ENCODE measurements around the gene REPIN1.

The REPIN1 gene

DNA sequence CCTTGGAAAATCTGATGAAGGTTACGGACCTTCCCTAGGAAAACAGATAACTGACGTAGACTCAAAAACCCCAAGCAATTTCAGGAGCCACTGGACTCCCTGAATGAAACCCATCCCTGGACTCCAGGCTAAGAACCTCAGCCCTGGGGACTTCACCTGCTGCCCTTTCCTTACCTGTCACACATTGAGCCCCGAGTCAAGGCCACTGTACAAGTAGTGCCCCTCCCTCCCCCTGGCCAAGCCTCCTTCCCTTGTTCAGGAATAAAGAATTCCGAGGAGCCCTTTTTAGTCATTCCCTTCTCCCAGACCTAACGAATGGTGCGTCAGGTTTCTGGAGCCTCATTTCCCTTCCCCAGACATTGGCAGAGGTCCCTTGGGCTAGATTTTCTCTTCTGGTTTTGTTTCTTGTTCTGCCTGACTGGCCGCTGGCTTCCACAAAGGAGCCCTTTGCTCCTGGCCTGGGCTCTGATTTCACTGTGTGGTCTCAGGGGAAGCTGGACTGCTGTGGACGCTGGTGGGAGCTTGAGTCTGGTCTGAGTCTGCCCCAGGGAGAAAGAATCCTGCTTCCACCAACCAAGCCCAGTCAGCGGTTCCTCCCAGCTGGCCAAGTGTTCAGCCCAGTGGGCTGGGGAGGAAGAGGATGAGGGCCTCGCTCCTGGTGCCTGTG lies 42.2 kb downstream of the REPIN1 start:
- no peak for DNase-seq (ENCODE audit: extremely low read depth, insufficient read length)
- H3K4me3 ChIP-seq (replicated peaks; ENCODE audit: low read depth, low read length), result no peak overlapping the region
- no peaks in the 10 kb centered on the region for H3K27me3 ChIP-seq (replicated peaks; ENCODE audit: control insufficient read depth, insufficient read depth, low read length)
- TF ChIP-seq, protein P1, sequence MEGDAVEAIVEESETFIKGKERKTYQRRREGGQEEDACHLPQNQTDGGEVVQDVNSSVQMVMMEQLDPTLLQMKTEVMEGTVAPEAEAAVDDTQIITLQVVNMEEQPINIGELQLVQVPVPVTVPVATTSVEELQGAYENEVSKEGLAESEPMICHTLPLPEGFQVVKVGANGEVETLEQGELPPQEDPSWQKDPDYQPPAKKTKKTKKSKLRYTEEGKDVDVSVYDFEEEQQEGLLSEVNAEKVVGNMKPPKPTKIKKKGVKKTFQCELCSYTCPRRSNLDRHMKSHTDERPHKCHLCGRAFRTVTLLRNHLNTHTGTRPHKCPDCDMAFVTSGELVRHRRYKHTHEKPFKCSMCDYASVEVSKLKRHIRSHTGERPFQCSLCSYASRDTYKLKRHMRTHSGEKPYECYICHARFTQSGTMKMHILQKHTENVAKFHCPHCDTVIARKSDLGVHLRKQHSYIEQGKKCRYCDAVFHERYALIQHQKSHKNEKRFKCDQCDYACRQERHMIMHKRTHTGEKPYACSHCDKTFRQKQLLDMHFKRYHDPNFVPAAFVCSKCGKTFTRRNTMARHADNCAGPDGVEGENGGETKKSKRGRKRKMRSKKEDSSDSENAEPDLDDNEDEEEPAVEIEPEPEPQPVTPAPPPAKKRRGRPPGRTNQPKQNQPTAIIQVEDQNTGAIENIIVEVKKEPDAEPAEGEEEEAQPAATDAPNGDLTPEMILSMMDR (IDR thresholded peaks at IDR 0.05; ENCODE audit: insufficient read depth, low read length, poor library complexity, severe bottlenecking), result no peak
- H3K36me3 ChIP-seq (ENCODE audit: control insufficient read depth, insufficient read depth, low read length), result peaks cover 2% of the 10 kb centered on the region

DNA sequence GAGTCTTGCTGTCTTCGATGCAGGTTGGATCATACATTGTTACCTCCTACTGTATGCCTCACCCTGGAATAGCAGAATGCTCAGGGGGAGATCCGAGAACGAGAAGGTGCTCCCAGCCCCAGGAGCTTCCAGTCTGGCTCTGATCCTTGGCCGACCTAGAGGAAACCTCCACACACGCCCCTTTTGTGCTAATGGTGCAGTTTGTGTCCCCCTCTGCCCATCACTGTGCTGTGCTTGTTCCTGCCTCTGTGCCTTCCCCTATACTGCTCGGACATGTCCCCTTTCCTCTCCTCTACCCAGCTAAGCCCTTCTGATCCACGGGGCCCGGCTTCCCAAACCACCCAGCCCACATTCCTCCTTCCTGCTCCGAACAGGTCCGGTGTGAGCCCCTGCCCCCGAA lies 43.0 kb downstream of the REPIN1 start:
- no peak overlapping the region for H3K4me3 ChIP-seq (replicated peaks; ENCODE audit: low read depth, low read length)
- H3K36me3 ChIP-seq (ENCODE audit: control insufficient read depth, insufficient read depth, low read length), result peaks cover 2% of the 10 kb centered on the region
- no peaks in the 10 kb centered on the region for H3K27me3 ChIP-seq (replicated peaks; ENCODE audit: control insufficient read depth, insufficient read depth, low read length)
- TF ChIP-seq, protein P1 (IDR thresholded peaks at IDR 0.05; ENCODE audit: insufficient read depth, low read length, poor library complexity, severe bottlenecking), result no peak
- DNase-seq (ENCODE audit: extremely low read depth, insufficient read length), result no peak

DNA sequence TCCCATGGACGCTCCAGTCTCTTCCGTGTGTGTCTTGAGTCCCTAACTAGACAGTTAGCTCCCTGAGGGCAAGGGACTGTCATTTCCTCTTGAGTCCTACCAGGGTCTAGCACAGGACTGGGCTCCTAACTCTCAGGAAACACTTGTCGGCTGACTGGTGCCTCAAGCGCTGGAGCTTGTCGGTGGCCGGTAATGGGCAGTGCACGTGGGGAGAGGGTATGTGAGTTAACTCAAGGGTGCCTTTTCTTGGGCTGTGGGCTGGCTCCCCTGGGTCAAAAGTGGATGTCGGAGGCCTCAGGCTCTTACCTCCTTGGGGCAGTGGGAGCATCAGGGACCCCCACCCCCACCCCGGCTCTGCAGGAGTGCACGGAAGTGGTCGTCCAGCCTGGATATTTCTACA lies 43.4 kb downstream of the REPIN1 start:
- no peak for DNase-seq (ENCODE audit: extremely low read depth, insufficient read length)
- TF ChIP-seq, protein P1 (IDR thresholded peaks at IDR 0.05; ENCODE audit: insufficient read depth, low read length, poor library complexity, severe bottlenecking), result no peak
- Histone ChIP-seq H3K4me3 (replicated peaks; ENCODE audit: low read depth, low read length) (no peak overlapping the region), H3K36me3 (ENCODE audit: control insufficient read depth, insufficient read depth, low read length) (peaks cover 2% of the 10 kb centered on the region), H3K27me3 (replicated peaks; ENCODE audit: control insufficient read depth, insufficient read depth, low read length) (no peaks in the 10 kb centered on the region)

DNA sequence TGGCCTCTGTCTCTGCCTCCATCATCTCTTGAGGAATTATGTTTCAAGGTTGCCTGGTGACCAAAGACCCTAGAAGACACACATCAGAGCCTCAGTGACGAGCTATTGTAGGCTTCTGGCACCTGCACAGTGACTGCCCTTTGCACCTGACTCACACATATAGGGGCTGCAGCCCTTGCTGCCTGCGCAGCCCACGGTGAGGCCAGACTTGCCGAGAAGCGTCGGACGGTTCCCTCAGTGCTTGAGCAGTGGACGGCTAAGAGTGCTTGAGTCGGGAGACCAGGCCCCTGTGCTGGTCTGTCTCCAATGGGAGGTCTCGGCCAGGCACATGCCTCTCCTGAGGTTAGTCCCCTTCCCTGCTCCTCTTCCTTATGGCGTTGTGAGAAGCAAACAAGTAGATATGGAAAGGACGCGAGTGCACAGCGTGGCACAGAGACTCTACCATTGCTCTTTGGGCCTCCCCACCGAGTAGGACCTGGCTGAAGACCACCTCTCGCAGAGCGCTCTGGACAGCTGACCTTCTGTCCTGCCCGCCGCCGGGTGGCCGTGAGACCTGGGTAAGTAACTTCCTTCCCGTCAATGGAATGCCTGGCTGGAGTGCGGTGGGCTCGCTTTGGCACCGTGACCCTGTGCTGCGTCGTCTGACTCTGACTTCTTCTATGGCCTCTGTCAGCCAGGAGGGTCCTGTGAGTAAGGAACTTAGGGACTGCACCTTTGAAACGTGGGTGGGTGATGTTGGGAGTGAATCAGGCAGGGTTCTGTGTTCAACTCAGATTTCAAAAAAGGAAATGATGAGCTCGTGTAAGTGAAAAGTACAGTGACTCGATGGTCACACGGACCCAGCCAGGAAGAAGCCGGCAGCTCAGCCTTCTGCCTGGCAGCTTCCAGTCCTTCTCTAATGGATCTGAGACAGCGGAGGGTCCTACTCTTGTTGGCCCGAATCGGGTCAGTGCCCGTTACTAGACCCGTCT lies 44.2 kb downstream of the REPIN1 start:
- H3K27me3 ChIP-seq (replicated peaks; ENCODE audit: control insufficient read depth, insufficient read depth, low read length), result no peaks in the 10 kb centered on the region
- H3K4me3 ChIP-seq (replicated peaks; ENCODE audit: low read depth, low read length), result no peak overlapping the region
- TF ChIP-seq, protein P1 (IDR thresholded peaks at IDR 0.05; ENCODE audit: insufficient read depth, low read length, poor library complexity, severe bottlenecking), result no peak
- peaks cover 2% of the 10 kb centered on the region for H3K36me3 ChIP-seq (ENCODE audit: control insufficient read depth, insufficient read depth, low read length)
- no peak for DNase-seq (ENCODE audit: extremely low read depth, insufficient read length)

DNA sequence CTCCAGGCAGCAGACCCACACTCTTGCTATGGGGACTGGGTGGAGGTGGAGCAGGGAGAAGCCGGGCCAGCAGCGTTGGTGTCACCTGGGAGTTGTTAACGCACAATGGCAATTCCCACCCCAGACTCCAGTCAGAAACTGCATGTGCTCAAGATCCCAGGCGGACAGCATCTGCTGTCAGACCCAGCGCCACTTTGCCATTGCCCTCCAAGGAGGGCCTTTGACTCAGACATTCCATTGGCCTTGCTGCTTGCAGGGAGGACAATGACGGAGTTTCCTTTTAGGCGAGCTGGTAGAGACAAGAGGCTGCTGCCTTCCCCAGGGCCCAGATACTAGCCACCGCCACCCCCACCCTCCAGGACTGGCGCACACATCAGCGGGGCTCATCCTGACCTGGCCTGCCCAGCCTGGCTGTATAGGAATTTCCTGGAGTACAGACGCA lies 45.0 kb downstream of the REPIN1 start:
- Histone ChIP-seq H3K27me3 (replicated peaks; ENCODE audit: control insufficient read depth, insufficient read depth, low read length) (no peaks in the 10 kb centered on the region), H3K36me3 (ENCODE audit: control insufficient read depth, insufficient read depth, low read length) (peaks cover 2% of the 10 kb centered on the region), H3K4me3 (replicated peaks; ENCODE audit: low read depth, low read length) (no peak overlapping the region)
- DNase-seq (ENCODE audit: extremely low read depth, insufficient read length), result no peak
- TF ChIP-seq, protein P1 (IDR thresholded peaks at IDR 0.05; ENCODE audit: insufficient read depth, low read length, poor library complexity, severe bottlenecking), result no peak

Measured in GM06990 (cell line).